Activated gamma-delta T cell treated with Interleukin-2 at 50 U/mL for 16 hours (primary cell): ENCODE results near the gene TEDC1.

Experiments
- DNase-seq: peaks from one replicate; pipeline ENCODE4 v3.0.0-alpha.2; 2020

TEDC1 gene

GRCh38 chr14:105458571-105458970 lies 32.5 kb upstream of the TEDC1 start:
- DNase-seq = no peak

GRCh38 chr14:105460116-105460515 lies 30.9 kb upstream of the TEDC1 start:
- DNase-seq = no peak

- no peak for DNase-seq
Observed at GRCh38 chr14:105460616-105461015, 30.4 kb upstream of the TEDC1 start.

GRCh38 chr14:105461903-105462302 lies 29.1 kb upstream of the TEDC1 start:
- no peak for DNase-seq

GRCh38 chr14:105464501-105464900 lies 26.5 kb upstream of the TEDC1 start:
- no peak for DNase-seq

GRCh38 chr14:105465209-105466031 lies 25.6 kb upstream of the TEDC1 start:
- no peak for DNase-seq

- no peak for DNase-seq
Observed at GRCh38 chr14:105466531-105467248, 24.4 kb upstream of the TEDC1 start.

GRCh38 chr14:105467249-105467941 lies 23.7 kb upstream of the TEDC1 start:
- DNase-seq = no peak

GRCh38 chr14:105467942-105468471 lies 23.0 kb upstream of the TEDC1 start:
- no peak for DNase-seq

- DNase-seq = no peak
Observed at GRCh38 chr14:105468621-105469241, 22.3 kb upstream of the TEDC1 start.

GRCh38 chr14:105469456-105470349 lies 21.3 kb upstream of the TEDC1 start:
- DNase-seq = no peak

GRCh38 chr14:105470350-105471296 lies 20.4 kb upstream of the TEDC1 start:
- DNase-seq = no peak

GRCh38 chr14:105471297-105471821 lies 19.7 kb upstream of the TEDC1 start:
- DNase-seq = no peak

- no peak for DNase-seq
Observed at GRCh38 chr14:105471823-105472485, 19.1 kb upstream of the TEDC1 start.

- DNase-seq = no peak
Observed at GRCh38 chr14:105472486-105472991, 18.5 kb upstream of the TEDC1 start.

- DNase-seq = no peak
Observed at GRCh38 chr14:105473033-105473676, 17.9 kb upstream of the TEDC1 start.

- peak; percentile 58 for DNase-seq
Observed at GRCh38 chr14:105473677-105474482, 17.2 kb upstream of the TEDC1 start.
